ENCODE measurements around the gene SHROOM3.

The SHROOM3 gene

GRCh38 chr4:76582817-76583087 is 147.7 kb downstream of the SHROOM3 start:
- no peak for TF ChIP-seq FOXP2 (optimal IDR thresholded peaks at IDR 0.05; ENCODE audit: borderline replicate concordance, extremely low read depth, extremely low read length, insufficient read depth)
- no peak for TF ChIP-seq POLR2AphosphoS5 (IDR thresholded peaks at IDR 0.05; ENCODE audit: low read depth, low read length)
- TF ChIP-seq TAF1 (IDR thresholded peaks at IDR 0.05; ENCODE audit: borderline replicate concordance, insufficient read depth, low read length), result no peak
- TF ChIP-seq, protein P1, sequence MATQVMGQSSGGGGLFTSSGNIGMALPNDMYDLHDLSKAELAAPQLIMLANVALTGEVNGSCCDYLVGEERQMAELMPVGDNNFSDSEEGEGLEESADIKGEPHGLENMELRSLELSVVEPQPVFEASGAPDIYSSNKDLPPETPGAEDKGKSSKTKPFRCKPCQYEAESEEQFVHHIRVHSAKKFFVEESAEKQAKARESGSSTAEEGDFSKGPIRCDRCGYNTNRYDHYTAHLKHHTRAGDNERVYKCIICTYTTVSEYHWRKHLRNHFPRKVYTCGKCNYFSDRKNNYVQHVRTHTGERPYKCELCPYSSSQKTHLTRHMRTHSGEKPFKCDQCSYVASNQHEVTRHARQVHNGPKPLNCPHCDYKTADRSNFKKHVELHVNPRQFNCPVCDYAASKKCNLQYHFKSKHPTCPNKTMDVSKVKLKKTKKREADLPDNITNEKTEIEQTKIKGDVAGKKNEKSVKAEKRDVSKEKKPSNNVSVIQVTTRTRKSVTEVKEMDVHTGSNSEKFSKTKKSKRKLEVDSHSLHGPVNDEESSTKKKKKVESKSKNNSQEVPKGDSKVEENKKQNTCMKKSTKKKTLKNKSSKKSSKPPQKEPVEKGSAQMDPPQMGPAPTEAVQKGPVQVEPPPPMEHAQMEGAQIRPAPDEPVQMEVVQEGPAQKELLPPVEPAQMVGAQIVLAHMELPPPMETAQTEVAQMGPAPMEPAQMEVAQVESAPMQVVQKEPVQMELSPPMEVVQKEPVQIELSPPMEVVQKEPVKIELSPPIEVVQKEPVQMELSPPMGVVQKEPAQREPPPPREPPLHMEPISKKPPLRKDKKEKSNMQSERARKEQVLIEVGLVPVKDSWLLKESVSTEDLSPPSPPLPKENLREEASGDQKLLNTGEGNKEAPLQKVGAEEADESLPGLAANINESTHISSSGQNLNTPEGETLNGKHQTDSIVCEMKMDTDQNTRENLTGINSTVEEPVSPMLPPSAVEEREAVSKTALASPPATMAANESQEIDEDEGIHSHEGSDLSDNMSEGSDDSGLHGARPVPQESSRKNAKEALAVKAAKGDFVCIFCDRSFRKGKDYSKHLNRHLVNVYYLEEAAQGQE (IDR thresholded peaks at IDR 0.05; ENCODE audit: insufficient read depth in 1 of 2, low read depth in 2 of 2, low read length in 2 of 2), result no peak
- TF ChIP-seq SIN3A (IDR thresholded peaks at IDR 0.05; ENCODE audit: borderline replicate concordance, insufficient read depth, low read length), result no peak

GRCh38 chr4:76584241-76585152 is 149.5 kb downstream of the SHROOM3 start:
- TF ChIP-seq, protein P1 (IDR thresholded peaks at IDR 0.05; ENCODE audit: insufficient read depth in 1 of 2, low read depth in 2 of 2, low read length in 2 of 2), result no peak
- no peak for TF ChIP-seq FOXP2 (optimal IDR thresholded peaks at IDR 0.05; ENCODE audit: borderline replicate concordance, extremely low read depth, extremely low read length, insufficient read depth)
- no peak for TF ChIP-seq SIN3A (IDR thresholded peaks at IDR 0.05; ENCODE audit: borderline replicate concordance, insufficient read depth, low read length)
- TF ChIP-seq POLR2AphosphoS5 (IDR thresholded peaks at IDR 0.05; ENCODE audit: low read depth, low read length), result no peak
- TF ChIP-seq TAF1 (IDR thresholded peaks at IDR 0.05; ENCODE audit: borderline replicate concordance, insufficient read depth, low read length), result no peak

DNA sequence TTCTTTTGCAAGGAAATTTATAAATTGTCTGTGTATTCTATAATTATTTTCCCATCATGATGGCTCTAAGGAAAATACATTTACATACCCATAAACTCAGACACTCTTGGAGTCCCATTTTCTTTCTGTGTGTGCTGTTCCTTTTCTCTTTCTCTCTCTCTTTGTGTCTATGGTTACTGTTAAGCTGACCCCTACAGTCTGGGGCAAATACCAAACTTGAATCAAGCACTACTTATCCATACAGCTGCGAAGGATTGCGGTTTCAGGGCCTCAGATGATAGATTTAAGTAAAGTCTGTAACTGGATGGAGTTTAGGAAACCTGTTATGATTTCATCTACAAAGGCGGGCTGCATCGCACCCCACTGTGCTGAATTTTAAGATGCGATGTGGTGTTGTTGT is 150.2 kb downstream of the SHROOM3 start:
- no peak for TF ChIP-seq POLR2AphosphoS5 (IDR thresholded peaks at IDR 0.05; ENCODE audit: low read depth, low read length)
- TF ChIP-seq SIN3A (IDR thresholded peaks at IDR 0.05; ENCODE audit: borderline replicate concordance, insufficient read depth, low read length), result no peak
- TF ChIP-seq TAF1 (IDR thresholded peaks at IDR 0.05; ENCODE audit: borderline replicate concordance, insufficient read depth, low read length), result no peak
- TF ChIP-seq, protein P1 (IDR thresholded peaks at IDR 0.05; ENCODE audit: insufficient read depth in 1 of 2, low read depth in 2 of 2, low read length in 2 of 2), result no peak
- TF ChIP-seq FOXP2 (optimal IDR thresholded peaks at IDR 0.05; ENCODE audit: borderline replicate concordance, extremely low read depth, extremely low read length, insufficient read depth), result no peak

- TF ChIP-seq TAF1 (IDR thresholded peaks at IDR 0.05; ENCODE audit: borderline replicate concordance, insufficient read depth, low read length), result peak; percentile 32; the same call in 1 of the 2 replicates
- TF ChIP-seq FOXP2 (optimal IDR thresholded peaks at IDR 0.05; ENCODE audit: borderline replicate concordance, extremely low read depth, extremely low read length, insufficient read depth), result peak; percentile 70
- TF ChIP-seq SIN3A (IDR thresholded peaks at IDR 0.05; ENCODE audit: borderline replicate concordance, insufficient read depth, low read length), result no peak
- TF ChIP-seq, protein P1 (IDR thresholded peaks at IDR 0.05; ENCODE audit: insufficient read depth in 1 of 2, low read depth in 2 of 2, low read length in 2 of 2), result no peak
- TF ChIP-seq POLR2AphosphoS5 (IDR thresholded peaks at IDR 0.05; ENCODE audit: low read depth, low read length), result peak; percentile 67
Observed at GRCh38 chr4:76585897-76586360, 150.9 kb downstream of the SHROOM3 start.

Data from PFSK-1 (cell line).